GM18858 (cell line): Measurements from ENCODE around the gene DDR1.

Experiments
- ATAC-seq: cut with Tn5 transposase; IDR thresholded peaks from one replicate; pipeline ENCODE4 v1.9.1; 2021; ENCODE audit not compliant: unreplicated experiment

Gene DDR1

DNA sequence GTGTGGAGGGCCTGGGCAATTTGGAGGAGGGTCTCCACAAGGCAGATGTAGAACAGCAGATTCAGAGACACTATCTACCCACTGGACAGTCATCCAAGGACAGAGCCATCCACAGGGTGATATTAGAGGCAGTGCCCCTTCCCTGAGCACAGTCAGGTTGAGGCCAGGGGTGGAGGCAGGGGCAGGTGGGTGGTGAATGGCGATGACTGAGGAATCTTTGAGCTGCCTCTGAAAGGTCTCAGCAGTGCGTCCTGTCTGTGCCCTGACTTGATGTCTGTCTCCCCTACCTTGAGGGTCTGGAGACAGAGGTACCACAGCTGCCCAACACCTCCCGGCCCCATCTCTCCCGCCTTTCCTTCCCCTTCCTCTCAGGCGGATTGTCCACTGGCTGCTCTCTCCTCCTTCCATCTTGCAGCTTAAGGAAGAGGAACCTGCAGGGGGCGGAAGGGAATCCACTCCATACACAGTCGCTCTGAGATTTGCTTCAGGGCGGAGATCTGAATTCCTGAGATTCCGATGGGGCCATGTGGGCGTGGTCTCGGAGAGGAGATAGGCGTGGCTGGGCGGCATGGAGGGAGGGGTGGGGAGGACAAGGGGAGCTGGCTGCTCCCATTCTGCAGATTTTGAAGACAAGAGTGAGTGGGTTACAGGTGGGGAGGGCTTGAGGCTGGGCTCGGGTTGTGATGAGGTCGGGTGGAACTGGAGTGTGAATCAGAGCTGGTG, 58.2 kb downstream of the DDR1 start:
- no peak for ATAC-seq

- ATAC-seq = no peak
Observed at GRCh38 chr6:30944051-30944450, 59.7 kb downstream of the DDR1 start.

- no peak for ATAC-seq
Observed at GRCh38 chr6:30945281-30945680, 61.0 kb downstream of the DDR1 start.

DNA sequence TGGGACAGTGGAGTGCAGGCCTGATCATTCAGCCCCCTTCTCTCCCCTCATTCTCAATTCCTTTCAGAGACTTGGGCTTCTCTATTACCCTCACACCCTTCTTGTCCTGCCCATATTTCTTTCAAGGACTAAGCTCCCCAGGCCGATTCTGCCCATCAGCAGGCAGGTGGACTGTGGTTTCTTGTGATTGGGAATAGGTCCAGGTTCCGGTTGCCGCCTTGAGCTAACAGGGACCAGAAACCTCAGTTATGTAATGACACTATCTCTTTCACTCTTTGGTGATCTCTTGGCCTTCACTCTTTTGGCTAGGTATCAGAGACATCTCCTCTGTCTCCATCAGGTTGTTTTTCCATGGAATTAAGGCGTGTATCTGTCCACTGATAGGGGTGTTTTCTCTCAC, 62.9 kb downstream of the DDR1 start:
- no peak for ATAC-seq

- ATAC-seq = no peak
Observed at GRCh38 chr6:30948811-30949210, 64.5 kb downstream of the DDR1 start.
